Neural cell (in vitro differentiated cells): ENCODE measurements around the gene OFD1.

ENCODE experiments used
- CTCF ChIP-seq: fragments of 450-650 bp; IDR thresholded peaks from 2 replicates; pipeline ENCODE4 v1.5.1; 2014; ENCODE audit warnings: antibody characterized with exemption, mild to moderate bottlenecking, moderate library complexity; ENCODE audit not compliant: poor library complexity, severe bottlenecking
- EP300 ChIP-seq: fragments of 450-650 bp; conservative IDR thresholded peaks from 2 replicates; pipeline ENCODE4 v1.6.1; 2014; ENCODE audit warnings: antibody characterized with exemption, mild to moderate bottlenecking, moderate library complexity; ENCODE audit not compliant: poor library complexity, severe bottlenecking
- EZH2 ChIP-seq: fragments of 200-600, 300-800 bp; shearing (Covaris generic), sonication (generic); IDR thresholded peaks from 2 replicates; pipeline ENCODE4 v1.6.1; 2014; ENCODE audit warnings: antibody characterized with exemption, low read length, borderline replicate concordance, mild to moderate bottlenecking; ENCODE audit not compliant: insufficient read depth, poor library complexity, severe bottlenecking
- POLR2AphosphoS5 ChIP-seq: IDR thresholded peaks from 2 replicates; pipeline ENCODE4 v1.6.1; 2012
- RAD21 ChIP-seq: fragments of 450-650 bp; conservative IDR thresholded peaks from 2 replicates; pipeline ENCODE4 v1.6.1; 2014; ENCODE audit warnings: antibody characterized with exemption, mild to moderate bottlenecking, moderate library complexity
- SMC3 ChIP-seq: fragments of 450-650 bp; conservative IDR thresholded peaks from 2 replicates; pipeline ENCODE4 v1.6.1; 2014; ENCODE audit warnings: antibody characterized with exemption, mild to moderate bottlenecking, moderate library complexity; ENCODE audit not compliant: poor library complexity
- TAF1 ChIP-seq: IDR thresholded peaks from 2 replicates; pipeline ENCODE4 v1.6.1; 2012; ENCODE audit warnings: low read depth
- TF ChIP-seq, protein P1 (sequence below): IDR thresholded peaks from 2 replicates; pipeline ENCODE4 v1.6.1; 2012; ENCODE audit warnings: borderline replicate concordance

DNA sequence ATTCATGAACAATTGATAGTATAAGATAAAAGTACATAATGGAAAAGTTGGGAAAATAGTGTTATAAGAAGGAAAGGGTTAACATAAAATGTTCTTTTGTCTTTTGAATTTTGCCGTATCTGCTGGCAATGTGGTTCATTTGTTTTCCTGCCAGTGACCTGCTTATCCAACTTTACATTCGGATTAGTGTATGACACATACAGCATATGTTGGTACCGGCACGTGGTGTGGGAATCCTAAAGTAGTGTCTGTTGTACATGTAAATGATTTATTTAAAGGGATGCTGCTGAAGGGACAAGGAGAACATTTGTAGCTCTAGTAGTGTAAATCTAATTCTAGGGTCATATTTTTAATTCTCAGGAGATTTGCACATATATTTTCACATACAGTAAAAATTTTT is 34.2 kb upstream of the OFD1 start:
- no peak for TF ChIP-seq CTCF
- no peak for TF ChIP-seq TAF1
- no peak for TF ChIP-seq EZH2
- TF ChIP-seq RAD21: no peak
- TF ChIP-seq SMC3: no peak
- no peak for TF ChIP-seq EP300
- TF ChIP-seq POLR2AphosphoS5: no peak
- TF ChIP-seq, protein P1, sequence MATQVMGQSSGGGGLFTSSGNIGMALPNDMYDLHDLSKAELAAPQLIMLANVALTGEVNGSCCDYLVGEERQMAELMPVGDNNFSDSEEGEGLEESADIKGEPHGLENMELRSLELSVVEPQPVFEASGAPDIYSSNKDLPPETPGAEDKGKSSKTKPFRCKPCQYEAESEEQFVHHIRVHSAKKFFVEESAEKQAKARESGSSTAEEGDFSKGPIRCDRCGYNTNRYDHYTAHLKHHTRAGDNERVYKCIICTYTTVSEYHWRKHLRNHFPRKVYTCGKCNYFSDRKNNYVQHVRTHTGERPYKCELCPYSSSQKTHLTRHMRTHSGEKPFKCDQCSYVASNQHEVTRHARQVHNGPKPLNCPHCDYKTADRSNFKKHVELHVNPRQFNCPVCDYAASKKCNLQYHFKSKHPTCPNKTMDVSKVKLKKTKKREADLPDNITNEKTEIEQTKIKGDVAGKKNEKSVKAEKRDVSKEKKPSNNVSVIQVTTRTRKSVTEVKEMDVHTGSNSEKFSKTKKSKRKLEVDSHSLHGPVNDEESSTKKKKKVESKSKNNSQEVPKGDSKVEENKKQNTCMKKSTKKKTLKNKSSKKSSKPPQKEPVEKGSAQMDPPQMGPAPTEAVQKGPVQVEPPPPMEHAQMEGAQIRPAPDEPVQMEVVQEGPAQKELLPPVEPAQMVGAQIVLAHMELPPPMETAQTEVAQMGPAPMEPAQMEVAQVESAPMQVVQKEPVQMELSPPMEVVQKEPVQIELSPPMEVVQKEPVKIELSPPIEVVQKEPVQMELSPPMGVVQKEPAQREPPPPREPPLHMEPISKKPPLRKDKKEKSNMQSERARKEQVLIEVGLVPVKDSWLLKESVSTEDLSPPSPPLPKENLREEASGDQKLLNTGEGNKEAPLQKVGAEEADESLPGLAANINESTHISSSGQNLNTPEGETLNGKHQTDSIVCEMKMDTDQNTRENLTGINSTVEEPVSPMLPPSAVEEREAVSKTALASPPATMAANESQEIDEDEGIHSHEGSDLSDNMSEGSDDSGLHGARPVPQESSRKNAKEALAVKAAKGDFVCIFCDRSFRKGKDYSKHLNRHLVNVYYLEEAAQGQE: no peak
